IMR-90 (cell line): ENCODE measurements around the gene SMCO4. TPM values are rescaled to one million over a fixed set of nuclear protein-coding genes. Genes with fewer than 3 reads are reported as not detected.

Experiments
- ATAC-seq: fragments of 200-7000 bp; cut with Tn5 transposase; 2 replicates; pipeline ENCODE4 v1.9.1; 2020; ENCODE audit warnings: low read depth, mild to moderate bottlenecking, moderate library complexity
- BruUV-seq: library from RNA; stranded (reverse); fragments of 400-500 nt; replicated peaks from 2 replicates; lab custom pipeline; 2021; lab: Mats Ljungman, UMichigan
- CTCF ChIA-PET: fragments of 300-600 bp; formaldehyde crosslinking; extraction: SDS; loops from one replicate; lab custom pipeline; 2021; ENCODE audit warnings: antibody characterized with exemption; lab: Yijun Ruan, JAX
- POLR2A ChIA-PET: fragments of 300-600 bp; sonication (Branson Sonifier 250); formaldehyde crosslinking; loops from one replicate; lab custom pipeline; 2022; ENCODE audit warnings: antibody characterized with exemption; ENCODE audit not compliant: unreplicated experiment; lab: Charles Lee
- DNase-seq: peaks from one replicate; pipeline ENCODE4 v3.0.0; 2013
- H2AFZ ChIP-seq: replicated peaks from 2 replicates; pipeline ENCODE3; 2013; ENCODE audit warnings: low read length, mild to moderate bottlenecking; ENCODE audit not compliant: poor library complexity
- H2AK5ac ChIP-seq: 2 replicates; pipeline ENCODE4 v1.6.1; 2013; ENCODE audit warnings: low read depth, low read length, inconsistent platforms
- H2AK9ac ChIP-seq: replicated peaks from 2 replicates; pipeline ENCODE3; 2013; ENCODE audit warnings: mild to moderate bottlenecking, low read depth, low read length, moderate library complexity; ENCODE audit not compliant: poor library complexity
- H2BK120ac ChIP-seq: 2 replicates; pipeline ENCODE4 v1.6.1; 2013; ENCODE audit warnings: low read depth, low read length, inconsistent platforms
- H2BK15ac ChIP-seq: 3 replicates; pipeline ENCODE4 v1.6.1; 2013; ENCODE audit warnings: low read depth, low read length, inconsistent platforms
- H2BK20ac ChIP-seq: 2 replicates; pipeline ENCODE4 v1.6.1; 2013; ENCODE audit warnings: low read depth, mild to moderate bottlenecking, inconsistent platforms, low read length, moderate library complexity
- H2BK5ac ChIP-seq: 2 replicates; pipeline ENCODE4 v1.6.1; 2013; ENCODE audit warnings: mild to moderate bottlenecking, low read depth, low read length, inconsistent platforms; ENCODE audit not compliant: poor library complexity, severe bottlenecking
- H3K14ac ChIP-seq: replicated peaks from 2 replicates; pipeline ENCODE4 v1.6.1; 2013; ENCODE audit warnings: low read depth, low read length, inconsistent platforms
- H3K18ac ChIP-seq: 2 replicates; pipeline ENCODE4 v1.6.1; 2013; ENCODE audit warnings: low read depth, low read length, control low read depth
- H3K23ac ChIP-seq: 2 replicates; pipeline ENCODE4 v1.6.1; 2013; ENCODE audit warnings: low read depth, low read length, inconsistent platforms
- H3K27ac ChIP-seq: 2 replicates; pipeline ENCODE4 v1.5.1; 2013; ENCODE audit warnings: mild to moderate bottlenecking, control low read depth, low read length; ENCODE audit not compliant: insufficient read depth
- H3K27me3 ChIP-seq: 2 replicates; pipeline ENCODE4 v1.6.1; 2013; ENCODE audit warnings: low read length; ENCODE audit not compliant: control insufficient read depth, insufficient read depth
- H3K36me3 ChIP-seq: 2 replicates; pipeline ENCODE4 v1.6.1; 2013; ENCODE audit warnings: low read length, mixed read lengths; ENCODE audit not compliant: control insufficient read depth, insufficient read depth
- H3K4ac ChIP-seq: 2 replicates; pipeline ENCODE4 v1.6.1; 2013; ENCODE audit warnings: low read depth, low read length, inconsistent platforms
- H3K4me1 ChIP-seq: 2 replicates; pipeline ENCODE4 v1.6.1; 2013; ENCODE audit warnings: low read length, mixed read lengths; ENCODE audit not compliant: control insufficient read depth, insufficient read depth
- H3K4me2 ChIP-seq: 2 replicates; pipeline ENCODE4 v1.6.1; 2013; ENCODE audit warnings: low read depth, mild to moderate bottlenecking, control low read depth, low read length, moderate library complexity
- H3K4me3 ChIP-seq: 2 replicates; pipeline ENCODE4 v1.5.1; 2013; ENCODE audit warnings: low read depth, mild to moderate bottlenecking, control low read depth, low read length, moderate library complexity; ENCODE audit not compliant: insufficient read depth
- H3K56ac ChIP-seq: 2 replicates; pipeline ENCODE4 v1.6.1; 2013; ENCODE audit warnings: low read length, inconsistent platforms; ENCODE audit not compliant: insufficient read depth; ENCODE audit errors: extremely low read depth
- H3K79me1 ChIP-seq, 2 experiments: 2 replicates each; pipeline ENCODE4 v1.6.1; 2013; ENCODE audit warnings: low read length in 2 of 2, inconsistent platforms in 1 of 2, low read depth in 1 of 2
- H3K9ac ChIP-seq: 2 replicates; pipeline ENCODE4 v1.6.1; 2013; ENCODE audit warnings: low read depth, low read length, control low read depth
- H3K9me1 ChIP-seq: 2 replicates; pipeline ENCODE4 v1.6.1; 2013; ENCODE audit warnings: low read length, inconsistent platforms; ENCODE audit not compliant: insufficient read depth
- H3K9me3 ChIP-seq: 2 replicates; pipeline ENCODE4 v1.6.1; 2013; ENCODE audit warnings: low read length; ENCODE audit not compliant: control insufficient read depth, insufficient read depth
- H4K20me1 ChIP-seq: 2 replicates; pipeline ENCODE4 v1.6.1; 2013; ENCODE audit warnings: low read length, inconsistent platforms; ENCODE audit not compliant: insufficient read depth
- H4K5ac ChIP-seq: 2 replicates; pipeline ENCODE4 v1.6.1; 2013; ENCODE audit warnings: mild to moderate bottlenecking, low read depth, low read length, control low read depth
- H4K8ac ChIP-seq, 2 experiments: 2 replicates each; pipeline ENCODE4 v1.6.1; 2013; ENCODE audit warnings: low read depth in 2 of 2, low read length in 2 of 2, control low read depth in 1 of 2, inconsistent platforms in 1 of 2
- H4K91ac ChIP-seq: 2 replicates; pipeline ENCODE4 v1.6.1; 2013; ENCODE audit warnings: low read depth, low read length, inconsistent platforms; ENCODE audit not compliant: insufficient read depth
- CEBPB ChIP-seq: IDR thresholded peaks from 2 replicates; pipeline ENCODE4 v1.6.1; 2012; ENCODE audit warnings: low read depth, low read length, improper control_type of control experiment
- CHD1 ChIP-seq: IDR thresholded peaks from 2 replicates; pipeline ENCODE4 v1.6.1; 2012; ENCODE audit warnings: low read depth, low read length, improper control_type of control experiment
- ELK1 ChIP-seq: fragments of 150-350 bp; IDR thresholded peaks from 2 replicates; pipeline ENCODE4 v1.6.1; 2016; ENCODE audit warnings: low read depth, mild to moderate bottlenecking, low read length, moderate library complexity, borderline replicate concordance
- MXI1 ChIP-seq: IDR thresholded peaks from 2 replicates; pipeline ENCODE4 v1.6.1; 2012; ENCODE audit warnings: low read depth, mild to moderate bottlenecking, low read length, moderate library complexity, borderline replicate concordance
- SMC3 ChIP-seq: fragments of 150-350 bp; IDR thresholded peaks from 2 replicates; pipeline ENCODE4 v1.6.1; 2016; ENCODE audit warnings: low read depth, mild to moderate bottlenecking, antibody characterized with exemption, low read length, moderate library complexity
- USF2 ChIP-seq: fragments of 150-350 bp; IDR thresholded peaks from 2 replicates; pipeline ENCODE4 v1.6.1; 2017; ENCODE audit warnings: mild to moderate bottlenecking, antibody characterized with exemption, low read length, low read depth
- WGBS, 2 experiments: methylation state at CpG; one replicate each; pipeline versions ENCODE4 v1.1.5 to v1.1.7; 2013; ENCODE audit warnings: missing lambda C conversion rate in 2 of 2; ENCODE audit not compliant: insufficient read length in 1 of 2; ENCODE audit errors: extremely low coverage in 2 of 2; 5-methylcytosine and 5-hydroxymethylcytosine counted together
- dilution Hi-C: fragments of 300-500 bp; cut with HindIII; formaldehyde crosslinking; loops from one replicate; pipeline ENCODE4 v1.14.3; 2018; ENCODE audit warnings: low sequenced_read_pairs; ENCODE audit not compliant: unreplicated experiment
- in situ Hi-C: fragments of 300-500 bp; cut with MboI; formaldehyde crosslinking; loops from 3 replicates; pipeline ENCODE4 v1.14.3; 2019; ENCODE audit warnings: low sequenced_read_pairs, inconsistent platforms, mixed read lengths
- intact Hi-C: fragments of 100-400 bp; cut with micrococcal nuclease; formaldehyde crosslinking; loops from 2 replicates; pipeline ENCODE4 v1.10.0; 2022
- polyA plus RNA-seq, 3 experiments: library from polyadenylated mRNA; depleted of rRNA; stranded (reverse); fragments of >200 nt; gene quantifications; 2 replicates each; pipeline ENCODE4 v1.2.3, GENCODE V29; 2012; ENCODE audit warnings: low replicate concordance in 1 of 3
- total RNA-seq: library from RNA; depleted of rRNA; stranded (reverse); fragments of >200 nt; gene quantifications from 2 replicates; pipeline ENCODE4 v1.2.3, GENCODE V29; 2012

The SMCO4 gene
- total and polyA plus RNA-seq, 2 of the 4 experiments (the other 2 are of a cell fraction): 2.2 to 17.7 TPM

DNA sequence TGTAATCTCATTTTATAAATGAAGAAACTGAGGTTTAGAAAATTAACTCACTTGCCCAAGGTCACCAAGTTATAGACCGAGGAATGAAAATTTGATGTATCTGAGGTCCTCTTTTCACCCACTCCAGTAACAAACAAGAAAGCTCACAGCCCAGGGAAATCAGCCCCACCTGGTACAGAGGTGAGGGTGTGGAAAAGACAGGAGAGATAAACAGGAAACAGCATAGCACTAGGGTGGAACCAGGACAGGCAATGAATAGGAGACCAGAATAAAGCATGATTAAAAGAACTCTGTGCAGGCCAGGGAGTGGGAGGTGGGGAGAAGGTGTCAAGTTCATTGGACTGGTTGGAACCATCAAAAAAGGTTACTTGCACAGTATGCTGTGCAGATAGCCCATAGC, 46.2 kb upstream of the SMCO4 start:
- H3K9me1 ChIP-seq: no peaks in the 10 kb centered on the region
- no peak overlapping the region for H4K8ac ChIP-seq
- H3K27ac ChIP-seq: no peak overlapping the region
- no peak overlapping the region for H3K56ac ChIP-seq
- no peak for TF ChIP-seq CHD1
- no peak for TF ChIP-seq ELK1
- TF ChIP-seq SMC3: no peak
- TF ChIP-seq CEBPB: no peak
- TF ChIP-seq MXI1: no peak
- TF ChIP-seq USF2: no peak
- H3K79me1 ChIP-seq: no peaks in the 10 kb centered on the region
- H2AK9ac ChIP-seq: no peak overlapping the region
- no peak overlapping the region for H4K91ac ChIP-seq
- H3K9ac ChIP-seq: no peak overlapping the region
- peaks cover 10% of the 10 kb centered on the region for H3K27me3 ChIP-seq
- no peak for DNase-seq
- no TSS peak for BruUV-seq
- no peak overlapping the region for H2BK120ac ChIP-seq
- no peak overlapping the region for H2AFZ ChIP-seq
- no CpG with 5 or more reads among the region's 1 CpG for WGBS, 2 experiments
- H3K18ac ChIP-seq: no peak overlapping the region
- H2BK20ac ChIP-seq: no peak overlapping the region
- no peaks in the 10 kb centered on the region for H3K9me3 ChIP-seq
- H2BK15ac ChIP-seq: no peak overlapping the region
- no peak overlapping the region for H3K23ac ChIP-seq
- intact Hi-C loops (no loop called here), in situ Hi-C loops (no loop called here), dilution Hi-C loops (no loop called here)
- H2AK5ac ChIP-seq: no peak overlapping the region
- no peaks in the 10 kb centered on the region for H3K36me3 ChIP-seq
- ChIA-PET POLR2A (no interaction called here), CTCF (no interaction called here)
- no peak for ATAC-seq
- no peak overlapping the region for H3K14ac ChIP-seq
- no peak overlapping the region for H3K4me3 ChIP-seq
- H3K4me2 ChIP-seq: no peak overlapping the region
- H3K4me1 ChIP-seq: no peaks in the 10 kb centered on the region
- no peaks in the 10 kb centered on the region for H4K20me1 ChIP-seq
- no peak overlapping the region for H2BK5ac ChIP-seq
- H3K4ac ChIP-seq: no peak overlapping the region
- no peak overlapping the region for H4K5ac ChIP-seq
